K562 (cell line): Measurements from ENCODE around the gene OVOL2.

Experiments
- EP300 ChIP-seq: IDR thresholded peaks from 2 replicates; pipeline ENCODE4 v1.6.1; 2012; ENCODE audit warnings: low read length, improper control_type of control experiment
- FOS ChIP-seq: IDR thresholded peaks from 3 replicates; pipeline ENCODE4 v1.6.1; 2011; ENCODE audit not compliant: insufficient read length; ENCODE audit errors: extremely low read depth
- GABPA ChIP-seq: fragments of 200-800 bp; sonication (Bioruptor generic); conservative IDR thresholded peaks from 2 replicates; pipeline ENCODE4 v1.6.1; 2016; ENCODE audit warnings: low read depth, missing genetic modification characterization, missing compliant biosample characterization
- GMEB1 ChIP-seq: fragments of 250-450 bp; sonication (Bioruptor Pico); IDR thresholded peaks from 2 replicates; pipeline ENCODE4 v1.4.0; 2020; ENCODE audit warnings: mild to moderate bottlenecking
- NFRKB ChIP-seq: fragments of 450-650 bp; IDR thresholded peaks from 2 replicates; pipeline ENCODE4 v1.6.1; 2016; ENCODE audit warnings: low read depth
- NR2F6 ChIP-seq: fragments of 450-650 bp; formaldehyde crosslinking; IDR thresholded peaks from 2 replicates; pipeline ENCODE4 v1.4.0; 2020; ENCODE audit warnings: mild to moderate bottlenecking
- POLR2AphosphoS5 ChIP-seq: IDR thresholded peaks from 2 replicates; pipeline ENCODE4 v1.6.1; 2011; ENCODE audit warnings: mild to moderate bottlenecking, low read depth, low read length, moderate library complexity; ENCODE audit not compliant: control insufficient read depth, insufficient read depth
- RNF2 ChIP-seq: sonication (generic); IDR thresholded peaks from 2 replicates; pipeline ENCODE4 v1.6.1; 2016
- SAP30 ChIP-seq: fragments of 200-600 bp; sonication (generic); IDR thresholded peaks from 2 replicates; pipeline ENCODE4 v1.6.1; 2012; ENCODE audit warnings: borderline replicate concordance, low read depth, mild to moderate bottlenecking, moderate library complexity, low read length, control low read depth, inconsistent platforms; ENCODE audit not compliant: insufficient read depth, poor library complexity, severe bottlenecking
- SMAD3 ChIP-seq: fragments of 450-650 bp; formaldehyde crosslinking; conservative IDR thresholded peaks from 2 replicates; pipeline ENCODE4 v1.4.0; 2020; ENCODE audit warnings: mild to moderate bottlenecking
- SPI1 ChIP-seq: IDR thresholded peaks from 2 replicates; pipeline ENCODE4 v1.6.1; 2011; ENCODE audit warnings: low read depth, low read length, control low read depth, borderline replicate concordance
- TF ChIP-seq, protein P1 (sequence below): fragments of 450-650 bp; IDR thresholded peaks from 2 replicates; pipeline ENCODE4 v1.6.1; 2018; ENCODE audit warnings: mild to moderate bottlenecking, low read depth; ENCODE audit not compliant: partially characterized antibody
- TF ChIP-seq, protein P2 (sequence below), 2 experiments: fragments of 450-650 bp in 1 of 2; IDR thresholded peaks; 2 replicates each; pipeline ENCODE4 v1.6.1; 2011 to 2017; ENCODE audit warnings: low read depth in 2 of 2, antibody characterized with exemption in 1 of 2, borderline replicate concordance in 1 of 2, low read length in 1 of 2, mild to moderate bottlenecking in 1 of 2, mixed read lengths in 1 of 2; ENCODE audit not compliant: control insufficient read depth in 1 of 2
- TF ChIP-seq, protein P3 (sequence below): sonication (generic); formaldehyde crosslinking; IDR thresholded peaks from 2 replicates; pipeline ENCODE4 v1.8.1; 2023; ENCODE audit warnings: mild to moderate bottlenecking, missing genetic modification reagents, moderate library complexity

GRCh38 chr20:18041462-18041861, 16.3 kb downstream of the OVOL2 start:
- TF ChIP-seq NFRKB (no peak), SPI1 (no peak), RNF2 (no peak), SAP30 (no peak), FOS (no peak), EP300 (no peak), GMEB1 (CRISPR knock-in tag) (no peak), NR2F6 (no peak), GABPA (no peak), SMAD3 (CRISPR knock-in tag) (no peak), POLR2AphosphoS5 (no peak)
- TF ChIP-seq, protein P1, sequence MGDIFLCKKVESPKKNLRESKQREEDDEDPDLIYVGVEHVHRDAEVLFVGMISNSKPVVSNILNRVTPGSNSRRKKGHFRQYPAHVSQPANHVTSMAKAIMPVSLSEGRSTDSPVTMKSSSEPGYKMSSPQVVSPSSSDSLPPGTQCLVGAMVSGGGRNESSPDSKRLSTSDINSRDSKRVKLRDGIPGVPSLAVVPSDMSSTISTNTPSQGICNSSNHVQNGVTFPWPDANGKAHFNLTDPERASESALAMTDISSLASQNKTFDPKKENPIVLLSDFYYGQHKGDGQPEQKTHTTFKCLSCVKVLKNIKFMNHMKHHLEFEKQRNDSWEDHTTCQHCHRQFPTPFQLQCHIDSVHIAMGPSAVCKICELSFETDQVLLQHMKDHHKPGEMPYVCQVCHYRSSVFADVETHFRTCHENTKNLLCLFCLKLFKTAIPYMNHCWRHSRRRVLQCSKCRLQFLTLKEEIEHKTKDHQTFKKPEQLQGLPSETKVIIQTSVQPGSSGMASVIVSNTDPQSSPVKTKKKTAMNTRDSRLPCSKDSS: no peak
- TF ChIP-seq, protein P2, sequence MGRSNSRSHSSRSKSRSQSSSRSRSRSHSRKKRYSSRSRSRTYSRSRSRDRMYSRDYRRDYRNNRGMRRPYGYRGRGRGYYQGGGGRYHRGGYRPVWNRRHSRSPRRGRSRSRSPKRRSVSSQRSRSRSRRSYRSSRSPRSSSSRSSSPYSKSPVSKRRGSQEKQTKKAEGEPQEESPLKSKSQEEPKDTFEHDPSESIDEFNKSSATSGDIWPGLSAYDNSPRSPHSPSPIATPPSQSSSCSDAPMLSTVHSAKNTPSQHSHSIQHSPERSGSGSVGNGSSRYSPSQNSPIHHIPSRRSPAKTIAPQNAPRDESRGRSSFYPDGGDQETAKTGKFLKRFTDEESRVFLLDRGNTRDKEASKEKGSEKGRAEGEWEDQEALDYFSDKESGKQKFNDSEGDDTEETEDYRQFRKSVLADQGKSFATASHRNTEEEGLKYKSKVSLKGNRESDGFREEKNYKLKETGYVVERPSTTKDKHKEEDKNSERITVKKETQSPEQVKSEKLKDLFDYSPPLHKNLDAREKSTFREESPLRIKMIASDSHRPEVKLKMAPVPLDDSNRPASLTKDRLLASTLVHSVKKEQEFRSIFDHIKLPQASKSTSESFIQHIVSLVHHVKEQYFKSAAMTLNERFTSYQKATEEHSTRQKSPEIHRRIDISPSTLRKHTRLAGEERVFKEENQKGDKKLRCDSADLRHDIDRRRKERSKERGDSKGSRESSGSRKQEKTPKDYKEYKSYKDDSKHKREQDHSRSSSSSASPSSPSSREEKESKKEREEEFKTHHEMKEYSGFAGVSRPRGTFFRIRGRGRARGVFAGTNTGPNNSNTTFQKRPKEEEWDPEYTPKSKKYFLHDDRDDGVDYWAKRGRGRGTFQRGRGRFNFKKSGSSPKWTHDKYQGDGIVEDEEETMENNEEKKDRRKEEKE (IDR thresholded peaks at IDR 0.05; ENCODE audit: borderline replicate concordance in 1 of 2, control insufficient read depth in 1 of 2, low read depth in 2 of 2, low read length in 1 of 2): no peak
- TF ChIP-seq, protein P3, sequence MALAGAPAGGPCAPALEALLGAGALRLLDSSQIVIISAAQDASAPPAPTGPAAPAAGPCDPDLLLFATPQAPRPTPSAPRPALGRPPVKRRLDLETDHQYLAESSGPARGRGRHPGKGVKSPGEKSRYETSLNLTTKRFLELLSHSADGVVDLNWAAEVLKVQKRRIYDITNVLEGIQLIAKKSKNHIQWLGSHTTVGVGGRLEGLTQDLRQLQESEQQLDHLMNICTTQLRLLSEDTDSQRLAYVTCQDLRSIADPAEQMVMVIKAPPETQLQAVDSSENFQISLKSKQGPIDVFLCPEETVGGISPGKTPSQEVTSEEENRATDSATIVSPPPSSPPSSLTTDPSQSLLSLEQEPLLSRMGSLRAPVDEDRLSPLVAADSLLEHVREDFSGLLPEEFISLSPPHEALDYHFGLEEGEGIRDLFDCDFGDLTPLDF (CRISPR knock-in tag): no peak
